HUES48 (cell line): Measurements from ENCODE around the gene ARHGAP24.

Experiments used
- H3K27ac ChIP-seq: one replicate; pipeline ENCODE4 v1.7.0; 2013; ENCODE audit warnings: low read depth, low read length, inconsistent platforms
- H3K27me3 ChIP-seq: 2 replicates; pipeline ENCODE4 v1.6.1; 2013; ENCODE audit warnings: mild to moderate bottlenecking, low read length; ENCODE audit not compliant: control insufficient read depth, insufficient read depth
- H3K36me3 ChIP-seq: 2 replicates; pipeline ENCODE4 v1.6.1; 2013; ENCODE audit warnings: low read length; ENCODE audit not compliant: control insufficient read depth, insufficient read depth
- H3K4me1 ChIP-seq: 2 replicates; pipeline ENCODE4 v1.6.1; 2013; ENCODE audit warnings: mild to moderate bottlenecking, low read length; ENCODE audit not compliant: control insufficient read depth, insufficient read depth
- H3K4me3 ChIP-seq: 2 replicates; pipeline ENCODE4 v1.5.1; 2013; ENCODE audit warnings: mild to moderate bottlenecking, low read depth, low read length
- H3K9ac ChIP-seq: 2 replicates; pipeline ENCODE4 v1.6.1; 2013; ENCODE audit warnings: mild to moderate bottlenecking, low read depth, low read length, moderate library complexity
- H3K9me3 ChIP-seq: 2 replicates; pipeline ENCODE4 v1.6.1; 2013; ENCODE audit warnings: low read length; ENCODE audit not compliant: control insufficient read depth, insufficient read depth

Gene ARHGAP24

GRCh38 chr4:85994576-85994975, 519.6 kb downstream of the ARHGAP24 start:
- no peaks in the 10 kb centered on the region for H3K9me3 ChIP-seq
- H3K36me3 ChIP-seq = no peaks in the 10 kb centered on the region
- no peaks in the 10 kb centered on the region for H3K4me1 ChIP-seq
- no peak overlapping the region for H3K4me3 ChIP-seq
- H3K9ac ChIP-seq = no peak overlapping the region
- no peak overlapping the region for H3K27ac ChIP-seq
- H3K27me3 ChIP-seq = no peaks in the 10 kb centered on the region

DNA sequence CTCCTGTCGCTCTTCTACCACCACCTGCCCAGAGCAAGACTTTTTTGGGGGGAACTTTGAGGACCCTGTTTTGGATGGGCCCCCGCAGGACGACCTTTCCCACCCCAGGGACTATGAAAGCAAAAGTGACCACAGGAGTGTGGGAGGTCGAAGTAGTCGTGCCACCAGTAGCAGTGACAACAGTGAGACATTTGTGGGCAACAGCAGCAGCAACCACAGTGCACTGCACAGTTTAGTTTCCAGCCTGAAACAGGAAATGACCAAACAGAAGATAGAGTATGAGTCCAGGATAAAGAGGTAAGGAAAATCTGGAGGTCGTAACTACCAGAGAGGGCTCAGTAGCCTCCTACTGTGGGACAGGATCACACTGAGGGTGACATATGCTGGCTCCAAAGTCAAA, 520.4 kb downstream of the ARHGAP24 start:
- H3K9me3 ChIP-seq = no peaks in the 10 kb centered on the region
- H3K4me3 ChIP-seq = no peak overlapping the region
- H3K27ac ChIP-seq = no peak overlapping the region
- no peaks in the 10 kb centered on the region for H3K4me1 ChIP-seq
- H3K36me3 ChIP-seq = no peaks in the 10 kb centered on the region
- H3K27me3 ChIP-seq = no peaks in the 10 kb centered on the region
- H3K9ac ChIP-seq = no peak overlapping the region

DNA sequence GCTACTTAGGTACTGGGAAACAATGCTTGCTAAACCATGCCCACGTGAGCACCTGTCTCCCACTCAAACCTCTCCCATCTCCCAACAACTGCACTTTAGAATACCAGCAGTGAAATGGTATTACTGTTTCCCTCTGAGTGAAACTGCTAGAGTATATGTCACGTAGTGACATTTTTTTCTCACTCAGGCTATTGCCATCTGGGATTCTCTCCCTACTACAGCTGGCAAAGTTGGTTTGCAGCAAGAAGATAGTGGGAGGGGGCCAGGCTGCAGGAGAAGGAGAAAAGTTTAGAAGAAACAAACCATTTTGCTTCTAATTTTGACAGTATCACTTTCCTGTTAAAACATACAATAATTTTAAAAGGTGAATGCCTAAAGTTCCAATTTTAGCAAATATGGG, 526.6 kb downstream of the ARHGAP24 start:
- Histone ChIP-seq H3K9me3 (no peaks in the 10 kb centered on the region), H3K36me3 (no peaks in the 10 kb centered on the region), H3K9ac (no peak overlapping the region), H3K27me3 (no peaks in the 10 kb centered on the region), H3K4me3 (no peak overlapping the region), H3K27ac (no peak overlapping the region), H3K4me1 (no peaks in the 10 kb centered on the region)

- Histone ChIP-seq H3K9ac (no peak overlapping the region), H3K27ac (no peak overlapping the region), H3K4me3 (no peak overlapping the region), H3K36me3 (no peaks in the 10 kb centered on the region), H3K4me1 (no peaks in the 10 kb centered on the region), H3K9me3 (no peaks in the 10 kb centered on the region), H3K27me3 (no peaks in the 10 kb centered on the region)
These were observed 529.1 kb downstream of the ARHGAP24 start for GRCh38 chr4:86004030-86004429.

GRCh38 chr4:86006057-86006456, 531.1 kb downstream of the ARHGAP24 start:
- no peaks in the 10 kb centered on the region for H3K4me1 ChIP-seq
- H3K9me3 ChIP-seq = no peaks in the 10 kb centered on the region
- no peaks in the 10 kb centered on the region for H3K27me3 ChIP-seq
- no peaks in the 10 kb centered on the region for H3K36me3 ChIP-seq
- no peak overlapping the region for H3K27ac ChIP-seq
- H3K4me3 ChIP-seq = no peak overlapping the region
- no peak overlapping the region for H3K9ac ChIP-seq

- Histone ChIP-seq H3K9ac (no peak overlapping the region), H3K27ac (no peak overlapping the region), H3K4me1 (no peaks in the 10 kb centered on the region), H3K4me3 (no peak overlapping the region), H3K27me3 (no peaks in the 10 kb centered on the region), H3K9me3 (no peaks in the 10 kb centered on the region), H3K36me3 (no peaks in the 10 kb centered on the region)
These were observed 532.1 kb downstream of the ARHGAP24 start for GRCh38 chr4:86007042-86007441.

- no peak overlapping the region for H3K9ac ChIP-seq
- no peaks in the 10 kb centered on the region for H3K36me3 ChIP-seq
- no peaks in the 10 kb centered on the region for H3K27me3 ChIP-seq
- H3K4me1 ChIP-seq = peaks cover 14% of the 10 kb centered on the region; the same call in 1 of the 2 replicates
- H3K4me3 ChIP-seq = no peak overlapping the region
- no peak overlapping the region for H3K27ac ChIP-seq
- no peaks in the 10 kb centered on the region for H3K9me3 ChIP-seq
These were observed 536.2 kb downstream of the ARHGAP24 start for GRCh38 chr4:86011117-86011516.

DNA sequence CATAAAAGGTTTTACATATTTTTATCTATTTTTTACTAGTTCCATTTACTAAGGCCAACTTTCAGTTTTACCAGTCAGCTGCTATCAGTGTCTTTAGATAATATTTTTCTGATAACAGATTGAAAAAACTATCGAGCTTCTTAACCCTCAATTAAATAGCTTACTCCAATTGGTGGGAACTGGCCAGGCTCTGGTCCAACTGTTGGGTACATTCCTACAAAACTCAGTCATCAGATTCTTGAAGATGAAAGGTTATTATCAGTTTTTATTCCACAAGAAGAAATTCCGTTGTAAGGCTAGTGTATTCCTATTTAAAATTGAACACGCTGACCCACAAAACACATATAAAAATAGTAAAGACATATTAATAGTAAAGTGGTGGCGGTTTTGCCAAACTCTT, 538.7 kb downstream of the ARHGAP24 start:
- no peak overlapping the region for H3K27ac ChIP-seq
- no peak overlapping the region for H3K9ac ChIP-seq
- H3K9me3 ChIP-seq = no peaks in the 10 kb centered on the region
- H3K36me3 ChIP-seq = no peaks in the 10 kb centered on the region
- H3K27me3 ChIP-seq = no peaks in the 10 kb centered on the region
- peaks cover 15% of the 10 kb centered on the region; the same call in 1 of the 2 replicates for H3K4me1 ChIP-seq
- H3K4me3 ChIP-seq = no peak overlapping the region

- Histone ChIP-seq H3K27me3 (no peaks in the 10 kb centered on the region), H3K9ac (no peak overlapping the region), H3K27ac (no peak overlapping the region)
These were observed 539.6 kb downstream of the ARHGAP24 start for GRCh38 chr4:86014599-86014998.

DNA sequence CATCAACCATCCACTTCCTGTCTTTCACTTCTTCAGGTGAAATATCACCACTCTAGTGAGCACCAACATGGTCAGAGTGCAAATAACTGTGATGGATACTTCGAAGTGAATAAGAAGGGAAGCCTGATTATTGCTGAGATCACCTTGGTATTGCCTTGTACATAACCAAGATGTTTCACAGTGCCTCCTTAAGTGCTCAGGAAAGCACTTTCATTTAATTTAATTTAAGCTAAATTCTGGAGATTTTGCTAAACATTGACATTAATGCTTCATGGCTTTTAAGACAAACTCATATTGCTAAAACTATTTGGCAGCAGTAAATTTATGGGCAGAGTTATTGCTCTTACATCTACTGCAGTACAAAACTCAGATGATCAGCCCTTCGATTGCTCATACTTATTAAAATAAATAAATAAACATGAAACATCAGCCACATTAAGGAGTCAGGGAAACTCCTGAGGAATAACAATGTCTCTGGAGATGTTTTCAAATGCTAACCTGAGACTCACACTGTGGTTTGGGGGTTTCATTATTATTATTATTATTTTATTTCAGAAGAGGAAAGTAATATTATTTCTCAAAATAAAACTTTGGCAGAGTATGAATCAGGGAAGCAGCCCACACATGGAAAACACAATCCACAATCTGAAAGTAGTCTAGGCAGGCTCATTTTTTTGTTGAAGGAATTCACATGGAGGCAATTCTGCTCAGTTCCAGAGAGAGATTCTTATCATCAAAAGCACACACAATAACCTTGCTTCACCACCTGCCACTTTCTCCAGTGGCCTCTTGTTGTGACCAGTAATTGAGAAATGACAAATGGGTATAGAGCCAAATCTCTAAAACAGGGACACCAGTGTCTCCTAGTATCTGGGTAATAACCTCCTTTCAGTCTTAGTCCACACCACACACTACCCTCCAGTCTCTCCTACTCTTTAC, 540.7 kb downstream of the ARHGAP24 start:
- H3K36me3 ChIP-seq = no peaks in the 10 kb centered on the region
- H3K4me1 ChIP-seq = peaks cover 15% of the 10 kb centered on the region; the same call in 1 of the 2 replicates
- H3K4me3 ChIP-seq = no peak overlapping the region
- H3K9ac ChIP-seq = no peak overlapping the region
- no peak overlapping the region for H3K27ac ChIP-seq
- H3K9me3 ChIP-seq = no peaks in the 10 kb centered on the region
- H3K27me3 ChIP-seq = no peaks in the 10 kb centered on the region

More at GRCh38 chr4:86014599-86014998, 539.6 kb downstream of the ARHGAP24 start:
- Histone ChIP-seq H3K9me3 (no peaks in the 10 kb centered on the region), H3K4me1 (peaks cover 15% of the 10 kb centered on the region; the same call in 1 of the 2 replicates), H3K4me3 (no peak overlapping the region), H3K36me3 (no peaks in the 10 kb centered on the region)

- Histone ChIP-seq H3K9me3 (no peaks in the 10 kb centered on the region), H3K27ac (no peak overlapping the region), H3K36me3 (no peaks in the 10 kb centered on the region), H3K4me1 (peaks cover 14% of the 10 kb centered on the region; the same call in 1 of the 2 replicates), H3K27me3 (no peaks in the 10 kb centered on the region), H3K9ac (no peak overlapping the region), H3K4me3 (no peak overlapping the region)
These were observed 544.4 kb downstream of the ARHGAP24 start for GRCh38 chr4:86019362-86019761.
